HG03159 (cell line): ENCODE measurements around the gene NOL4L.
"Not testable (repeated sequence)": the region's sequence is repeated elsewhere in the genome, so short reads cannot be mapped to it uniquely, and the experiment has no call there.

ENCODE experiments used
- ATAC-seq: cut with Tn5 transposase; IDR thresholded peaks from one replicate; pipeline ENCODE4 v1.9.1; 2021; ENCODE audit warnings: mild to moderate bottlenecking, moderate library complexity; ENCODE audit not compliant: unreplicated experiment

Gene NOL4L

DNA sequence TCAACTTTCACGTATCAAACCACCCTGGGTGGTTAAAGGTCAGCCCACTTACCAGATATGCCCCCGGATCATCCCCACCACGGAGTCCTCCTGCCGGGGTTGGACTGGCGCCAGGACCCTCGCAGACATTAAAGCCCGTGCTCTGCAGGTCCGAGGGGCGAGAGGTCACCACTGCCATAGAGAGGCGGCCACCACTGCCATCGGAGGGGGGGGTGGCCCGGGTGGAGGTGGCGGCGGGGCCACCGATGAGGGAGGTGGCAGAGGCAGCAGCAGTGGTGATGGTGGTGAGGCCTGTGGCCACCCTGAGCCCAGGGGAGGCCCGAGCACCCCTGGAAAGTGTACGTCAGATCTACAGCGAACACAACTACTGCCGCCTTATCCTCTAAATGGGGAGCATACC, 150.7 kb downstream of the NOL4L start:
- ATAC-seq, result no peak

DNA sequence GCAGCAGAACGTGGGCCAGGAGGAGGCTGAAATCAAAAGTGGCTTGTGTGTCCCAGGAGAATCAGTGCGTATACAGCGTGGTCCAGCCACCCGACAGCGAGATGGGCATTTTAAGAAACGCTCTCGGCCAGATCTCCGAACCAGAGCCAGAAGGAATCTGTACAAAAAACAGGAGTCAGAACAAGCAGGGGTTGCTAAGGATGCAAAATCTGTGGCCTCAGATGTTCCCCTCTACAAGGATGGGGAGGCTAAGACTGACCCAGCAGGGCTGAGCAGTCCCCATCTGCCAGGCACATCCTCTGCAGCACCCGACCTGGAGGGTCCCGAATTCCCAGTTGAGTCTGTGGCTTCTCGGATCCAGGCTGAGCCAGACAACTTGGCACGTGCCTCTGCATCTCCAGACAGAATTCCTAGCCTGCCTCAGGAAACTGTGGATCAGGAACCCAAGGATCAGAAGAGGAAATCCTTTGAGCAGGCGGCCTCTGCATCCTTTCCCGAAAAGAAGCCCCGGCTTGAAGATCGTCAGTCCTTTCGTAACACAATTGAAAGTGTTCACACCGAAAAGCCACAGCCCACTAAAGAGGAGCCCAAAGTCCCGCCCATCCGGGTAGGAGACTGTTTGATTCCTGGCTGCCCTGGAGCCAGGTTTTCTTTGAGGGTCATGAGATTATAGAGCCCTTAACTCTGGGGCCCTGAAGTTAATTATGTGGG, 151.7 kb downstream of the NOL4L start:
- no peak for ATAC-seq

DNA sequence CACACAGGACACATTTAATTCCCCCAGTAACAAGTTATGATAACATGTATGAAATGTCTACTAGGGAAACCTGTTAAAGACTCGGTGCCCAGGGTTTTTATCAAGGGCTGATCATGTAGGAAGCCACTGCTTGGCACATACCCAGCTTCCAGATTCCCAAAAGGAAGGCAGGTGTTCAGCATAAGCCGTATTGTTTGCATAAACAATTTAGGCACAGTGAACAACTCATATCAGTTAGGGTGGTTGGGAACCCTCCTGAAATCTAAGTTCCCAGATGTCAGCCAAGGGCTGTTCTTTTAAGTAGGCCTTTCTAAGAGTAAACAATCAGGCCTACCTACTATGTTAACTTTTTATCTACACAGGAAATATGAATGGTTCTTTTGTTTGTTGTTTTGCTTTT, 152.9 kb downstream of the NOL4L start:
- no peak for ATAC-seq

DNA sequence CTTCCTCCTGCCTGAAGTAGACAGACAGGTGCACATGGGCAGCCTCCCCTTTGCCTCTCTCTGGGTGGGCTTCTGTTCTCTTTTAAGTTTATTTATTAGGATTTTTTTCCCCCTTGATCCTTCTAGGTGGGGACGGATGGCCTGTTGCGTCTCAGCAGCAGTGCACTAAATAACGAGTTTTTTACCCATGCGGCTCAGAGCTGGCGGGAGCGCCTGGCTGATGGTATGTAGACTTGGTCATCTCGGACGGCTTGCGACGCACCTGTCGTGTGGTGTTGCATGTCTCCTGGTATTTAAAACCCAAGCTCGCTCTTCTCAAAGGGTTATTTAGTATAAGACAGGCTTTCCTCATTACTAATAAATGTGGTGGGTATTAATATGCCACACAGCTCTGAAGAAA, 153.7 kb downstream of the NOL4L start:
- ATAC-seq, result no peak

DNA sequence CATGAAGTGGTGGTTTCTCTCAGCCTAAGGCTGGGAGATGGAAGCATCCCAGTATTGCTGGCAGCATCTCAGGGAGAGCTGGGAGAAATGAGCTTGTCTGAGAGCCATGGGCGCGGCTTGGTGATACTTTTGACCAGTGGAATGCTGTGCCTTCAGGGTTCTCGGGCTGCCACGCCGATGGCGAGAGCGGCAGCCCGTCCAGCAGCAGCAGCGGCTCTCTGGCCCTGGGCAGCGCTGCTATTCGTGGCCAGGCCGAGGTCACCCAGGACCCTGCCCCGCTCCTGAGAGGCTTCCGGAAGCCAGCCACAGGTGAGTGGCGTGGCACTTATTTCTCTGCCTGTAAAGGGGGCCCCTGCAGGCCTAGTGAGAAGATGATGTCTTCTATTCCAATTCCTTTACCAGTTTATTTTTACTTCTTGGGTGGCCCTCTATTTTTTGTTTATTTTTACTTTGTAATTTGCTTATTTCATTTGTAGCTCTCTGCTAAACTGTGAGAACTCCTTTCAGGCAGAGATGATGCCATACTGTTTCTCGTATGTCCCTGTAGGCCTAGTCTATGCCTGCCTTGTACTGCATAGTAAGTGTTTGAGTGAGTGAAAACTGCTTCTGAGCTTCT, 155.3 kb downstream of the NOL4L start:
- ATAC-seq, result no peak

DNA sequence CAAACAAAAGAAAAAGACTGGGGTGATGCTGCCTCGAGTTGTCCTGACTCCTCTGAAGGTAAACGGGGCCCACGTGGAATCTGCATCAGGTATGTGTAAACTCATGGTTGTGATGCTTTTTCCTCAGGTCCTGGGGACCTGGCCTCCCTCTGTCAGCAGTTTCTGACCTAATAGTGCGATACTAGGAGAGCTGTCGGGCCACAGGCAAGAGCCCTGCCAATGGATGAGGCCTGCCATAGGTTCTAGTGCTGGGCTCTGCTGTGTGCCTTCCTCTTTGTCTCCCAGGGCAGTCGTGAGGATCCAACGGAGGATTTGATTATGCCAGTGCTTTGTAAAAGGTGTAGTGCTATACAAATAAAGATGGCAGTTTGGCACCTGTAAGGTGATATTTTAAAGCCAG, 155.8 kb downstream of the NOL4L start:
- no peak for ATAC-seq

DNA sequence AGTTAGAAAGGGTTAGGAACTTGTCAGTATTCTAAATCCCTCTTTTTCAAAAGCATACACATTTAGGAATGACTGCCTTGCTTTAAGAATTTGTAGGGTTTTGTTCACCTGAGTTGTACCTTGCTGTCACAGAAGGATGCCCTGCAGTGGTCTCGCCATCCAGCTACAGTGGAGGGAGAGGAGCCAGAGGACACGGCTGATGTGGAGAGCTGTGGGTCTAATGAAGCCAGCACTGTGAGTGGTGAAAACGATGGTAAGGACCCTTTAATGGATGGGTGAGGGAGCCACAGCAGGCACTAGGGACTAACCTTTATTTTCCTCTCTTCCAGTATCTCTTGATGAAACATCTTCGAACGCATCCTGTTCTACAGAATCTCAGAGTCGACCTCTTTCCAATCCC, 157.1 kb downstream of the NOL4L start:
- no peak for ATAC-seq

DNA sequence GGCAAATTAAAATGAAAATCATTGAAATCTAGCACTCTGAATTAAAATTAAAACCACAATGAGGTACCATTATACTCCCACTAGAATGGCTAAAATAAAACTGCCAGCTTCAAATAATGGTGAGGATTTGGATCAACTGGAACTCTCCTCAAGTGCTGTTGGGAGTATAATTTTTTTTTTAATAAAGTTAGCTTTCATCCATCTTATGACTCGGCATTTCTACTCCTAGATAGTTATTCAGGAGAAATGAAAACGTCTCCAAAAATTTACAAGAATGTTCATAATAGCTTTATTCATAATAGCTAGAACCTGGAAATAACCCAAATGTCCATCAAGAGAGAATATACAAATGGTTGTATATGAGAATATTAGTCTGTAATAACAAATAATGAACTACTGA, 163.8 kb downstream of the NOL4L start:
- ATAC-seq, result no peak

DNA sequence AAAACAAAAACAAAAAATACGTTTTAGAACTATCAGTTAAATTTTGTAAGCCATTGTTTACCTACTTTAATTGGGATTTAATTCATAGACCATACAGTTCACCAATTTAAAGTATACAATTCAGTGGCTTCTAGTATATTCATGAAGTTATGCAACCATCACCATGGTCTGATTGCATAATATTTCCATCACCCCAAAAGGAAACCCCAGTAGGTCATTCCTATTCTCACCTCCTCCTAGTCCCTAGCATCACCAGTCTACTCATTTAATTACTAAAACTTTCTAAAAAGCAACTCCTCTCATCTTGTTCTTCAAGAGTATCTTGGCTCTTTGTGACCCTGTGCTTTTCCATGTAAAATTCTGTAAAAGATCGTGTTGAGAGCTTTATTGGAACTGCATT, 166.8 kb downstream of the NOL4L start:
- no peak for ATAC-seq

DNA sequence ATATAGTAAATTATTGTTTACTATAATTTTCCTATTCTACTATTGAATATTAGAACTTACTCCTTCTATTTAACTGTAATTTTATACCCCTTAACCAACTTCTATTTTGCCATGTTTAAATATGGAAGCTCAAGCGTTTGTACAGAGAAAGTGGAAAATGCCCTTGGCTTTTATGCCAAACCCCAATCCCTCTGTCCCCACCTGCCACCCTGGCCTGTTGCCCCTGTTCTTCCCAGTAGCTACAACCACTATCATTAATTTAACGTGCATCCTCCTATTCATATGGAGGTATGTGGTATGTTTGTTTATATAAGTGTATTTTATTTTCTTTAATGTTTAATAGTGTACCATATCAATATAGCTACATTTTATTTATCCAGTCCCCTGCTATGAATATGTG, 168.9 kb downstream of the NOL4L start:
- ATAC-seq, result no peak

DNA sequence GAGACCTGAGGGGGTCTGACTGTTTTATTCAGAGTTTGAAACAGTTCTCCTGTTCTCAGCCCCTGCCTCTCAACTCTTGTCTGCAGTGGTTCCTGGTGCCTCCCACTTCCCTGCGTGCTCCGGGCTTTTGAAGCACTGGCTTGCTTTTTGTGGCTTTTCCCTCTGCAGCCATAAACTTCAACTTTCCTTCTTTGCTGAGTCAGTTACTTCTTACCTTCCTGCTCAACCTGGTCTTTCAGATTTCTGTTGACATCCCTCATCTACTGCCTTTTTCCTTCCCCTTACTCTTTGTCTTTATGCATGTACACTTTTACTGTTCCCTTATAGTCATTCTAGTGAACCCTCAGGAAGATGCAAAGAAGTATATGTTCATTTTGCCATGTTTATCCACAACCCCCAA, 169.6 kb downstream of the NOL4L start:
- no peak for ATAC-seq

DNA sequence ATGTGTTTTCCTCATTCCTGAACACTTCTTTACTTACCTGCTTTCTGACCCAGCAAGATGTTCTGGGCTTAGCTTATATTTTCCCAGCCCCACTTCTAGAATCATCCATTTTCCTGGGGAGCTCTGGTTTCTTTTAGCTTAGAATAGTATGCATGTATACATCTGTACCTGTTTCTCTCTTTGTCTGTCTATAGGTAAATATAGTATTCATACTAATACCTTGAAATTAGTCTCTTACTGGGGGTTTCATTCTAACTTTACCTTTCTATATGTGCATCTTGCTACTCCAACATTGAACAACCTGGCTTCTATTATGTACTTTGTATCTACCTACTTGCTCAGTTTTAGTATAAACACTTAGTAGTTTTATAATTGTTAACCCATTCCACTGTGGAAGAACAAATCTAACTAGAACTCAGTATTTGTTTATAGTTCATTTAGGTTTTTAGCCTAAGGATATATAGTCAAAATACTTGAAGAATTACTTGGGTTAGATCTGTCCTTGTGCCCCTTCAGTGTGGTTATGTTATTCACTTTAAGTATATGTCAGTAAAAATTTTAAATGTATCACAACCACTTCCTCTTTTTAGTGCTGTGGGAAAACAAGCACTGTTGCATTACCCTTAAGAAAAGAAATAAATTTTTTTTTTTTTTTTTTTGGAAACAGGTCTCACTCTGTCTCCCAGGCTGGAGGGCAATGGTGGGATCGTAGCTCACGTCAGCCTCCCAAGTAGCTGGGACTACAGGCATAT, 173.0 kb downstream of the NOL4L start:
- no peak for ATAC-seq

DNA sequence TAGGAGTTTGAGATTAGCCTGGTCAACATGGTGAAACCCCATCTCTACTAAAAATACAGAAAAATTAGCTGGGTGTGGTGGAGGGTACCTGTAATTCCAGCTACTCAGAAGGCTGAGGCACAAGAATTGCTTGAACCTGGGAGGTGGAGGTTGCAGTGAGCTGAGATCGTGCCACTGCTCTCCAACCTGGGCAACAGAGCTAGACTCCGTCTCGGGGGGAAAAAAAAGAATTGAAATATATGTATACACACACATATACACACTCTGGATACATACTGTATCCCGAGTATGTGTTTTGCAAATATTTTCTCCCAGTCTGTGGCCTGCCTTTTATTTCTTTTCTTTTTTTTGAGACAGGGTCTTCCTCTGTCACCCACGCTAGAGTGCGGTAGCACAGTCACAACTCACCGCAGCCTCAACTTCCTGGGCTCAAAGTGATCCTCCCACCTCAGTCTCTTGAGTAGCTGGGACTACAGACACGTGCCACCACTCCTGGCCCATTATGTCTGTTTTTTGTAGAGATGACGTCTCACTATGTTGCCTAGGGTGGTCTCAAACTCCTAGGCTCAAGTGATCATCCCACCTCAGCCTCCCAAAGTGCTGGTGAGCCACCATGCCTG, 177.9 kb downstream of the NOL4L start:
- ATAC-seq, result not testable (repeated sequence)

DNA sequence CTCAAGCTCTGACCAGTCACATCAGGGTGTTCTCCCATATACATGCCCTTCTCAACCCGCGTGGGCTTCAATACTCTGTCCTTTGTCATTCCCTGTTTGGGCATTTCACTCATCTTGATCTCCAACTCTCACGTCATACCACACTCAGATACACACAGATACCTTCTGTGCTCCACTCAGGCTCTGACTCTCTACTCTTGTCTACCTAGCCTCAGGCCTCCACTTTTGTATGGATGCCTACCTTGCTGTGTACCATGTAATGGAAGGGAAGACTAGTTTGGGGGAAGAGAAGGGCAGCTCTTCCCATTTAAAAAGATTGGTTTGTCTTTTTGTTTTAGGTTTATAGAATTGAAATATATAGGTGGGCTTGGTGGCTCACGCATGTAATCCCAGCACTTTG, 178.4 kb downstream of the NOL4L start:
- ATAC-seq, result no peak

DNA sequence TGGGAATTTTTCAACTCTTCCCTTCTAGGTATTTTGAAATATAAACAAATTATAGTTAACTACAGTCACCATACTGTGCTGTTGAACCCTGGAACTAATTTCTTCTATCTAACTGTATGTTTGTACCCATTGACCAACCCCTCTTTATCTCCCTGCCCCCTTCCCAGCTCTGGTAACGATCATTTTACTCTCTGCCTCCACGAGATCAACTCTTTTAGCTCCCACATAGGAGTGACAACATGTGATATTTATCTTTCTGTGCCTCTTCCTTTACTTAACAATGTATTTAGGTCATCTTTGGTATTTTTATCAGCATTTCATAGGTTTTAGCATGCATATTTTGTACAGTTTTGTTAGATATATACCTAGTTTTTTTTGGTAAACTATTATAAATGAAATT, 181.1 kb downstream of the NOL4L start:
- ATAC-seq, result no peak

DNA sequence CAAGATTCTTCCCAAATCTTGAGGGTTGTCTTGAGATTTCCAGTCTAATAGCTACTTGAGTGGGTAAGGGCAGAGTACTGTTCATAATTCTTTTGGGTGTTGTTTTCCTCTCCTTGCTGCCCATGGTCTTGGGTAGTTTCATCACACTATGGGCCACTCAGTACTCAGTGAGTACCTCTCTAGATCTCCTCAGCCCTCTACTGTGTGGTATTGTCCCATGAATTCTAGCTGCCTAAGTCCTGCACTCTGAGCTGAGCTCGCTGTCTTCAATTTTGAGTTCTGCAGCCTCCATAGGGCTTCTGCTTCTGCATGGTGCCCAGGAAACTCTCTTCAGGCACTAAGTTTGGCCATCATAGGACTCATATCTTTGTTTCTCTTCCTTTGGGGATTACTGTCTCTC, 184.7 kb downstream of the NOL4L start:
- ATAC-seq, result no peak

DNA sequence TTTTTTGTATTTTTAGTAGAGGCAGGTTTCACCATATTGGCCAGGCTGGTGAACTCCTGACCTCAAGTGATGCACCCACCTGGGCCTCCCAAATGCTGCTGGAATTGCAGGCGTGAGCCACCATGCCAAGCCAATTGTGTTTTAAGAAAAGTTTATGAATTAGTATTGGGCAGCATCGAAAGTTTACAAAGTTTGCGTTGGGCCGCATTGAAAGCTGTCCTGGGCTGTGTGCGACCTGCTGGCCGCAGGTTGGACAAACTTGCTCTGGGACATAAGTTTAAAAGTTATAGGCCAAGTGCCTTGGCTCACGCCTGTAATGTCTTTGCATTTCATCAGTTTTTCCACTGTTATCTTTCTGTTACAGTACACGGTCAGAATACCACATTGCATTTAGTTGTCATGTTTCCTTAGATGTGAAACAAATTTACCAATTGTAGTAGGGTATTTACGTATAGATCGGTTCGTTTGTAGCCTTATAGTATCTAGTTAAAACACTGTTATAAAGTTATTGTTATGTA, 187.5 kb downstream of the NOL4L start:
- no peak for ATAC-seq

DNA sequence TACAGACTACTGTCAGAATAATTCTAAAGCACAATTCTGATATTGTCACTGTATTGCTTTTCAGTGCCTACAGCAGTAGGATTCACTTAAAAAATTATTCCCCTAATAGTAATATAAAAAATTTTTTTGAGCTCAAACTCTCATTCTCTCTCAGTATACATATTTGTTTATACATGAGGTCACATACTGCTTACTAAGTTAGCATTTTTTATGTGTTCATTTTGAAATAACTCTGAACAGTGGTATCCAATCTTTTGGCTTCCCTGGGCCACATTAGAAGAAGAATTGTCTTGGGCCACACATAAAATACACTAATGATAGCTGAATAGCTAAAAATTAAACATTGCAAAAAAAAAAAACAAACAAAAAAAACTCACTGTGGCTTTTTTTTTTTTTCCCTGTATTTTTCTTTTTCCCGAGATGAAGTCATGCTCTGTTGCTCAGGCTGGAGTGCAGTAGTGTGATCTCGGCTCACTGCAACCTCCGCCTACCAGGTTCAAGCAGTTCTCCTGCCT, 188.4 kb downstream of the NOL4L start:
- ATAC-seq, result no peak

DNA sequence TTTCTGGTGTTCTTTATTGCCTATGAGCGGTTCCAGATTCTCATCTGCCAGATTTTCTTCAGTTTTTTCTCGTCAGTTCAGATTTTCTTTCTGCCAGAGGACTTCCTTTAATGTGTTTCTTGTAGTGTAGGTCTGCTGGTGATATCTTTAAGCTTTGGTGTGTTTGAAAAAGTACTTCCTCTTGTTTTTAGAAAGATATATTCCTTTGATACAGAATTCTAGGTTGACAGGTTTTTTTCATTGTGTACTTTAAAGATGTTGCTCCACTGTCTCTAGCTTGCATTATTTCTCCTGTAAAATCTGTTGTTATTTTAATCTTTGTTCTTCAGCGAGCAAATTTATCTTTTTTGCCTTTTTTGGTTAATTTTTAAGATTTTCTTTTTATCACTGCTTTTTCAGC, 190.1 kb downstream of the NOL4L start:
- ATAC-seq, result no peak
